HEK293T (cell line): ENCODE measurements around the gene UBE3B.

ENCODE experiments used
- CTCF ChIA-PET: fragments of 350-600 bp; formaldehyde crosslinking; extraction: SDS; loops from one replicate; lab custom pipeline; 2021; ENCODE audit warnings: antibody characterized with exemption, inconsistent platforms; lab: Yijun Ruan, JAX
- POLR2A ChIA-PET: fragments of 350-600 bp; formaldehyde crosslinking; extraction: SDS; loops from one replicate; lab custom pipeline; 2020; ENCODE audit warnings: antibody characterized with exemption, inconsistent platforms; lab: Yijun Ruan, JAX
- DNase-seq: peaks from one replicate; pipeline ENCODE4 v3.0.0; 2012; ENCODE audit warnings: mixed read lengths; ENCODE audit errors: extremely low spot score
- ARNT ChIP-seq: fragments of 450-650 bp; IDR thresholded peaks from 2 replicates; pipeline ENCODE4 v1.6.1; 2017; ENCODE audit warnings: mild to moderate bottlenecking
- BHLHE40 ChIP-seq: fragments of 450-650 bp; IDR thresholded peaks from 2 replicates; pipeline ENCODE4 v1.6.1; 2016; ENCODE audit warnings: mild to moderate bottlenecking, moderate library complexity, borderline replicate concordance
- CTBP1 ChIP-seq: fragments of 450-650 bp; IDR thresholded peaks from 2 replicates; pipeline ENCODE4 v1.6.1; 2016; ENCODE audit warnings: borderline replicate concordance
- ELF4 ChIP-seq: fragments of 450-650 bp; IDR thresholded peaks from 2 replicates; pipeline ENCODE4 v1.6.1; 2017; ENCODE audit warnings: antibody characterized with exemption
- FOXA1 ChIP-seq: fragments of 450-650 bp; IDR thresholded peaks from 2 replicates; pipeline ENCODE4 v1.6.1; 2016; ENCODE audit warnings: mild to moderate bottlenecking
- FOXK2 ChIP-seq: fragments of 450-650 bp; IDR thresholded peaks from 2 replicates; pipeline ENCODE4 v1.6.1; 2016; ENCODE audit warnings: mild to moderate bottlenecking
- FOXM1 ChIP-seq: fragments of 450-650 bp; IDR thresholded peaks from 2 replicates; pipeline ENCODE4 v1.6.1; 2017; ENCODE audit warnings: mild to moderate bottlenecking, borderline replicate concordance
- HDGF ChIP-seq: fragments of 450-650 bp; IDR thresholded peaks from 2 replicates; pipeline ENCODE4 v1.6.1; 2017; ENCODE audit warnings: antibody characterized with exemption, borderline replicate concordance
- L3MBTL2 ChIP-seq: fragments of 450-650 bp; conservative IDR thresholded peaks from 2 replicates; pipeline ENCODE4 v1.6.1; 2016; ENCODE audit warnings: mild to moderate bottlenecking
- LEF1 ChIP-seq: fragments of 450-650 bp; IDR thresholded peaks from 2 replicates; pipeline ENCODE4 v1.6.1; 2017; ENCODE audit warnings: mild to moderate bottlenecking, borderline replicate concordance
- NFRKB ChIP-seq: fragments of 450-650 bp; IDR thresholded peaks from 2 replicates; pipeline ENCODE4 v1.6.1; 2016; ENCODE audit warnings: mild to moderate bottlenecking, moderate library complexity
- PKNOX1 ChIP-seq: fragments of 450-650 bp; IDR thresholded peaks from 2 replicates; pipeline ENCODE4 v1.6.1; 2016
- SP1 ChIP-seq: fragments of 450-650 bp; IDR thresholded peaks from 2 replicates; pipeline ENCODE4 v1.6.1; 2017
- SUZ12 ChIP-seq: fragments of 450-650 bp; IDR thresholded peaks from 2 replicates; pipeline ENCODE4 v1.6.1; 2016; ENCODE audit warnings: mild to moderate bottlenecking
- TARDBP ChIP-seq: fragments of 450-650 bp; IDR thresholded peaks from 2 replicates; pipeline ENCODE4 v1.6.1; 2016
- ZNF384 ChIP-seq: fragments of 450-650 bp; IDR thresholded peaks from 2 replicates; pipeline ENCODE4 v1.6.1; 2016

Gene UBE3B

GRCh38 chr12:109552971-109553370 lies 75.5 kb downstream of the UBE3B start:
- TF ChIP-seq FOXM1 = no peak
- no peak for TF ChIP-seq ELF4
- TF ChIP-seq NFRKB = no peak
- no peak for TF ChIP-seq SUZ12
- TF ChIP-seq PKNOX1 = no peak
- TF ChIP-seq FOXK2 = no peak
- TF ChIP-seq FOXA1 = no peak
- no peak for TF ChIP-seq CTBP1
- ChIA-PET POLR2A (interaction anchor here (0.6 to 0.8 kb wide), 2 partner anchors 21 to 228 kb away, joined by 3 read pairs; partner anchors contain the start of genes MMAB and MVK), CTCF (no interaction called here)
- DNase-seq = no peak

- no peak for DNase-seq
- ChIA-PET CTCF (no interaction called here), POLR2A (interaction anchor here (0.6 kb wide), 1 partner anchor 228 kb away, joined by 3 read pairs; no protein-coding TSS in a partner anchor)
- TF ChIP-seq PKNOX1 (no peak), TARDBP (no peak), NFRKB (no peak), FOXA1 (no peak), ARNT (no peak), CTBP1 (no peak), FOXK2 (no peak), SP1 (no peak)
Measured at GRCh38 chr12:109553483-109553882, 76.0 kb downstream of the UBE3B start.

GRCh38 chr12:109553906-109554500 lies 76.6 kb downstream of the UBE3B start:
- no peak for TF ChIP-seq HDGF
- no peak for TF ChIP-seq CTBP1
- no peak for TF ChIP-seq ARNT
- no peak for TF ChIP-seq SP1
- TF ChIP-seq BHLHE40 = no peak
- no peak for TF ChIP-seq FOXA1
- no peak for TF ChIP-seq TARDBP
- TF ChIP-seq ZNF384 = no peak
- no peak for TF ChIP-seq PKNOX1
- ChIA-PET POLR2A (interaction anchor here (0.7 kb wide), 1 partner anchor 24 kb away, joined by 3 read pairs; no protein-coding TSS in a partner anchor), CTCF (no interaction called here)
- DNase-seq = no peak

GRCh38 chr12:109554761-109555160 lies 77.3 kb downstream of the UBE3B start:
- CTCF ChIA-PET = interaction anchor here (0.6 kb wide), 1 partner anchor 221 kb away, joined by 7 read pairs; no protein-coding TSS in a partner anchor

GRCh38 chr12:109555431-109556315 lies 78.2 kb downstream of the UBE3B start:
- TF ChIP-seq ZNF384 = no peak
- TF ChIP-seq HDGF = no peak
- no peak for TF ChIP-seq FOXA1
- CTCF ChIA-PET = no interaction called here
- POLR2A ChIA-PET = interaction anchor here (0.7 to 1.4 kb wide), 2 partner anchors 9 to 18 kb away, joined by 3 to 4 read pairs; partner anchors contain the start of genes MMAB and MVK
- DNase-seq = no peak

More at GRCh38 chr12:109554761-109555160, 77.3 kb downstream of the UBE3B start:
- POLR2A ChIA-PET = interaction anchor here (0.7 kb wide), 1 partner anchor 19 kb away, joined by 4 read pairs; the partner anchor contains the start of genes MMAB and MVK
- no peak for TF ChIP-seq L3MBTL2
- TF ChIP-seq LEF1 = no peak
- TF ChIP-seq TARDBP = no peak
- no peak for TF ChIP-seq CTBP1
- no peak for TF ChIP-seq NFRKB
- no peak for TF ChIP-seq FOXM1
- TF ChIP-seq FOXK2 = no peak
- no peak for TF ChIP-seq ARNT
- no peak for TF ChIP-seq ZNF384
- TF ChIP-seq SP1 = no peak
- no peak for DNase-seq

GRCh38 chr12:109557200-109557599 lies 79.8 kb downstream of the UBE3B start:
- ChIA-PET POLR2A (interaction anchor here (1.4 kb wide), 1 partner anchor 8 kb away, joined by 3 read pairs; no protein-coding TSS in a partner anchor), CTCF (no interaction called here)
- no peak for DNase-seq
- no peak for TF ChIP-seq ELF4
- TF ChIP-seq FOXA1 = no peak
- no peak for TF ChIP-seq L3MBTL2
- no peak for TF ChIP-seq HDGF
- TF ChIP-seq SP1 = no peak
- no peak for TF ChIP-seq NFRKB
